Coronary artery (tissue), 2 donors: Measurements from ENCODE around the gene PAX5.
"Not testable (repeated sequence)": the region's sequence is repeated elsewhere in the genome, so short reads cannot be mapped to it uniquely, and the experiment has no call there.

Source experiments
- DNase-seq: peaks from one replicate; pipeline ENCODE4 v3.0.0-alpha.2; 2017; ENCODE audit warnings: low spot score
- H3K27ac ChIP-seq, 2 donors: fragments of 200-600 bp; sonication (generic); one replicate each; pipeline ENCODE4 v1.5.1; 2016 to 2019
- H3K4me3 ChIP-seq: fragments of 200-600 bp; sonication (generic); 2 replicates; pipeline ENCODE4 v1.5.1; 2016; ENCODE audit warnings: mild to moderate bottlenecking, moderate library complexity
- TF ChIP-seq, protein P1 (sequence below): fragments of 200-600 bp; sonication (generic); IDR thresholded peaks from one replicate; pipeline ENCODE4 v1.5.1; 2019; ENCODE audit warnings: antibody characterized with exemption

Gene PAX5

DNA sequence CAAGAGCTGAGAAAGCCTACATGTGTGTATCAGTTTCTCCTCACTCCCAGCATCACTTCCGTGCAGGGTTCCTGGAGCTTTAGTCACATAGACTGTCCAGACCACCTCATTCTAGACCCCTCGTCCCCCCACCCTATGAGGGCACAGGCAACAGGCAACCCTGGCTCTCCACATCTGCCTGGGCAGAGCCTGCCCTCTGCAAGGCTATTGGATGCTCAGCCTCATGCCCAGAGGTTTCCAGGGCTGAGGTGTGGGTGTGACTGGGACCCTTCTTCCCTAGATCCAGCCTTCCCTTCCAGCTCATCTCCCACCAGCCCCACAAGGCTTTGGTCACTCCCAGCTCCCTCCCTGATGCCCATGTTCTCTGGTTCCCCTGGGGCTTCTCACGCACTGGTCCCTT lies 161.4 kb downstream of the PAX5 start:
- Histone ChIP-seq H3K4me3 (no peak overlapping the region), H3K27ac (no peak overlapping the region)
- no peak for DNase-seq
- TF ChIP-seq, protein P1, sequence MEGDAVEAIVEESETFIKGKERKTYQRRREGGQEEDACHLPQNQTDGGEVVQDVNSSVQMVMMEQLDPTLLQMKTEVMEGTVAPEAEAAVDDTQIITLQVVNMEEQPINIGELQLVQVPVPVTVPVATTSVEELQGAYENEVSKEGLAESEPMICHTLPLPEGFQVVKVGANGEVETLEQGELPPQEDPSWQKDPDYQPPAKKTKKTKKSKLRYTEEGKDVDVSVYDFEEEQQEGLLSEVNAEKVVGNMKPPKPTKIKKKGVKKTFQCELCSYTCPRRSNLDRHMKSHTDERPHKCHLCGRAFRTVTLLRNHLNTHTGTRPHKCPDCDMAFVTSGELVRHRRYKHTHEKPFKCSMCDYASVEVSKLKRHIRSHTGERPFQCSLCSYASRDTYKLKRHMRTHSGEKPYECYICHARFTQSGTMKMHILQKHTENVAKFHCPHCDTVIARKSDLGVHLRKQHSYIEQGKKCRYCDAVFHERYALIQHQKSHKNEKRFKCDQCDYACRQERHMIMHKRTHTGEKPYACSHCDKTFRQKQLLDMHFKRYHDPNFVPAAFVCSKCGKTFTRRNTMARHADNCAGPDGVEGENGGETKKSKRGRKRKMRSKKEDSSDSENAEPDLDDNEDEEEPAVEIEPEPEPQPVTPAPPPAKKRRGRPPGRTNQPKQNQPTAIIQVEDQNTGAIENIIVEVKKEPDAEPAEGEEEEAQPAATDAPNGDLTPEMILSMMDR: no peak

- H3K4me3 ChIP-seq: no peak overlapping the region
- TF ChIP-seq, protein P1: no peak
- no peak for DNase-seq
- H3K27ac ChIP-seq: no peak overlapping the region
Measured at GRCh38 chr9:36871606-36872005, 162.5 kb downstream of the PAX5 start.

DNA sequence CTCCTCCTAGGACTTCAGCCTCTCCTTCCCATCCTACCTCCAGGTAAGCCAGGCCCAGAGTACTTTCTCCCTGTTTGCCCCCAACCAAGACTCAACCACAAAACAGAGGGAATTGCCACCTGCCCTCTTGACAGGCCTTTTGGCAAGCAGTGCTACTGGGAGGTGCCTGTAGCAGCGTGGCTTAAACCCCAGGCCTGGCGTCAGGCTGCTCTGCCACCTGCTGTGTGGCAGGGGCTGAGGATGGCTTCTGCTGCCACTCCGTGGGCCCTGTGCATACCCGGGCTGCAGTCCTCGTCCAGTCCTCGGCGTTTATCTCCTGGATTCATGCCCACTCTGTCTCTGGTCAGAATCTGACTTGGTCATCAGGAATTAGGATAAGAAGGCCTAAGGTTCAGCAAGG lies 163.1 kb downstream of the PAX5 start:
- TF ChIP-seq, protein P1: no peak
- no peak overlapping the region for H3K4me3 ChIP-seq
- no peak for DNase-seq

GRCh38 chr9:36869605-36870004 lies 164.5 kb downstream of the PAX5 start:
- not testable (repeated sequence) for DNase-seq, H3K27ac ChIP-seq, H3K4me3 ChIP-seq

More for the DNA sequence above, 163.1 kb downstream of the PAX5 start:
- no peak overlapping the region for H3K27ac ChIP-seq

- Histone ChIP-seq H3K4me3 (no peak overlapping the region), H3K27ac (no peak overlapping the region)
- DNase-seq: no peak
- TF ChIP-seq, protein P1: no peak
Measured at GRCh38 chr9:36868586-36869282, 165.3 kb downstream of the PAX5 start.

- no peak overlapping the region for H3K4me3 ChIP-seq
- TF ChIP-seq, protein P1: no peak
- DNase-seq: no peak
Measured at GRCh38 chr9:36867672-36868471, 166.2 kb downstream of the PAX5 start.

DNA sequence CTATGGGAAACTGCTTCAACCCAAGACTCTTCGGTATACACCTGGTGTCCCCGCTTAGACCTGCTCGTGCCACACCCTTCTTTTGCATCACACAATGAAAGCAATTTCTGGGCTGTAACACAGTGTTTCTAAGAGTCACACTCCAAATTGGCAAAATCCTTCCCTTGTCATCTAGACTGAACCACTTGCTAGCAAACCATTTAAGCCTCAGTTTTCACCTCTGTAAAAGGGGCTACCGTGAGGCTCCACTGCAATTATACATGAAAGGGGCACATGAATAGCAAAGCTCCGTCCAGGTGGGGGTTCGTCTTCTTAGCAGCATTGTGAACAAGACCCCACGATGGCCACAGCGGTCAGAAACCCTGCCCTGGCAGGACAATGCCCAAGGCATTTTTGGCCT lies 166.8 kb downstream of the PAX5 start:
- no peak for DNase-seq
- Histone ChIP-seq H3K4me3 (no peak overlapping the region), H3K27ac (no peak overlapping the region)
- TF ChIP-seq, protein P1: no peak

More at GRCh38 chr9:36867672-36868471, 166.2 kb downstream of the PAX5 start:
- no peak overlapping the region for H3K27ac ChIP-seq
